Hepatocyte (in vitro differentiated cells): ENCODE measurements around the gene PCDHGA6. TPM values are rescaled to one million over a fixed set of nuclear protein-coding genes. Genes with fewer than 3 reads are reported as not detected.

Experiments used
- DNase-seq: peaks from one replicate; pipeline ENCODE4 v3.0.0-alpha.2; 2016; ENCODE audit warnings: low spot score
- H2AFZ ChIP-seq: fragments of 200-600 bp; sonication (generic); 2 replicates; pipeline ENCODE4 v1.6.0; 2016; ENCODE audit warnings: antibody characterized with exemption, mild to moderate bottlenecking
- H3K27ac ChIP-seq: fragments of 200-600 bp; sonication (generic); 2 replicates; pipeline ENCODE4 v1.5.1; 2016; ENCODE audit warnings: mild to moderate bottlenecking
- H3K27me3 ChIP-seq: fragments of 200-600 bp; sonication (generic); 2 replicates; pipeline ENCODE4 v1.6.1; 2016
- H3K36me3 ChIP-seq: fragments of 200-600 bp; sonication (generic); replicated peaks from 2 replicates; pipeline ENCODE4 v1.5.1; 2016; ENCODE audit warnings: low read depth; ENCODE audit not compliant: insufficient read depth
- H3K4me1 ChIP-seq: fragments of 200-600 bp; sonication (generic); 2 replicates; pipeline ENCODE4 v1.5.1; 2016; ENCODE audit warnings: mild to moderate bottlenecking, moderate library complexity; ENCODE audit not compliant: insufficient read depth
- H3K4me2 ChIP-seq: fragments of 200-600 bp; sonication (generic); 2 replicates; pipeline ENCODE4 v1.6.0; 2016
- H3K4me3 ChIP-seq: fragments of 200-600 bp; sonication (generic); 2 replicates; pipeline ENCODE4 v1.5.1; 2016; ENCODE audit warnings: mild to moderate bottlenecking
- H3K79me2 ChIP-seq: fragments of 200-600 bp; sonication (generic); 2 replicates; pipeline ENCODE4 v1.6.0; 2017; ENCODE audit warnings: mild to moderate bottlenecking
- H3K9me2 ChIP-seq: fragments of 200-600 bp; sonication (generic); replicated peaks from 2 replicates; pipeline ENCODE4 v1.6.0; 2017; ENCODE audit warnings: mild to moderate bottlenecking; ENCODE audit not compliant: insufficient read depth
- H3K9me3 ChIP-seq: fragments of 200-600 bp; sonication (generic); 2 replicates; pipeline ENCODE4 v1.5.1; 2016; ENCODE audit warnings: low read depth, mild to moderate bottlenecking
- H4K20me1 ChIP-seq: fragments of 200-600 bp; sonication (generic); 2 replicates; pipeline ENCODE4 v1.6.0; 2016; ENCODE audit warnings: mild to moderate bottlenecking; ENCODE audit not compliant: insufficient read depth, poor library complexity, severe bottlenecking
- EZH2 ChIP-seq: fragments of 200-600 bp; sonication (generic); IDR thresholded peaks from 2 replicates; pipeline ENCODE4 v1.6.1; 2016; ENCODE audit warnings: antibody characterized with exemption, mild to moderate bottlenecking, borderline replicate concordance
- EZH2phosphoT487 ChIP-seq: fragments of 200-600 bp; sonication (generic); IDR thresholded peaks from one replicate; pipeline ENCODE4 v1.6.1; 2018; ENCODE audit warnings: antibody characterized with exemption, mild to moderate bottlenecking, low read depth, moderate library complexity; ENCODE audit not compliant: unreplicated experiment, severe bottlenecking
- WGBS: methylation state at CpG from one replicate; pipeline ENCODE4 v1.1.6; 2016; ENCODE audit warnings: low lambda C conversion rate; ENCODE audit errors: missing lambda C conversion rate; 5-methylcytosine and 5-hydroxymethylcytosine counted together
- polyA plus RNA-seq: library from polyadenylated mRNA; unstranded; fragments of >200 nt; fragmentation: Nextera tagmentation; extraction: Ambion mirVana; gene quantifications from 2 replicates; pipeline ENCODE4 v1.2.1, GENCODE V29; 2016
- total RNA-seq: library from RNA; depleted of rRNA; stranded (reverse); fragments of >200 nt; gene quantifications from 2 replicates; pipeline ENCODE4 v1.2.3, GENCODE V29; 2014
- TF ChIP-seq, protein P1 (sequence below): fragments of 200-600 bp; sonication (generic); IDR thresholded peaks from 2 replicates; pipeline ENCODE4 v1.5.1; 2016; ENCODE audit warnings: antibody characterized with exemption, mild to moderate bottlenecking; ENCODE audit not compliant: poor library complexity

PCDHGA6 gene
- total and polyA plus RNA-seq, 2 experiments from 2014 or later: 0.11 TPM; not detected in 1

- H3K27ac ChIP-seq: no peak overlapping the region
- no peaks in the 10 kb centered on the region for H3K36me3 ChIP-seq
- H3K4me3 ChIP-seq: no peak overlapping the region
- H3K9me2 ChIP-seq: no peaks in the 10 kb centered on the region
- no peaks in the 10 kb centered on the region for H3K4me1 ChIP-seq
- 91% methylated on average over 15 of the region's 15 CpGs for WGBS
- no peak overlapping the region for H2AFZ ChIP-seq
- no peaks in the 10 kb centered on the region for H3K27me3 ChIP-seq
- H3K9me3 ChIP-seq: peaks cover 5% of the 10 kb centered on the region
- no peak overlapping the region for H3K4me2 ChIP-seq
- no peaks in the 10 kb centered on the region for H3K79me2 ChIP-seq
- H4K20me1 ChIP-seq: no peaks in the 10 kb centered on the region
- TF ChIP-seq, protein P1, sequence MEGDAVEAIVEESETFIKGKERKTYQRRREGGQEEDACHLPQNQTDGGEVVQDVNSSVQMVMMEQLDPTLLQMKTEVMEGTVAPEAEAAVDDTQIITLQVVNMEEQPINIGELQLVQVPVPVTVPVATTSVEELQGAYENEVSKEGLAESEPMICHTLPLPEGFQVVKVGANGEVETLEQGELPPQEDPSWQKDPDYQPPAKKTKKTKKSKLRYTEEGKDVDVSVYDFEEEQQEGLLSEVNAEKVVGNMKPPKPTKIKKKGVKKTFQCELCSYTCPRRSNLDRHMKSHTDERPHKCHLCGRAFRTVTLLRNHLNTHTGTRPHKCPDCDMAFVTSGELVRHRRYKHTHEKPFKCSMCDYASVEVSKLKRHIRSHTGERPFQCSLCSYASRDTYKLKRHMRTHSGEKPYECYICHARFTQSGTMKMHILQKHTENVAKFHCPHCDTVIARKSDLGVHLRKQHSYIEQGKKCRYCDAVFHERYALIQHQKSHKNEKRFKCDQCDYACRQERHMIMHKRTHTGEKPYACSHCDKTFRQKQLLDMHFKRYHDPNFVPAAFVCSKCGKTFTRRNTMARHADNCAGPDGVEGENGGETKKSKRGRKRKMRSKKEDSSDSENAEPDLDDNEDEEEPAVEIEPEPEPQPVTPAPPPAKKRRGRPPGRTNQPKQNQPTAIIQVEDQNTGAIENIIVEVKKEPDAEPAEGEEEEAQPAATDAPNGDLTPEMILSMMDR: no peak
- TF ChIP-seq EZH2phosphoT487 (no peak), EZH2 (no peak)
- no peak for DNase-seq
Measured at GRCh38 chr5:141360685-141361084, 13.0 kb upstream of the PCDHGA6 start.

DNA sequence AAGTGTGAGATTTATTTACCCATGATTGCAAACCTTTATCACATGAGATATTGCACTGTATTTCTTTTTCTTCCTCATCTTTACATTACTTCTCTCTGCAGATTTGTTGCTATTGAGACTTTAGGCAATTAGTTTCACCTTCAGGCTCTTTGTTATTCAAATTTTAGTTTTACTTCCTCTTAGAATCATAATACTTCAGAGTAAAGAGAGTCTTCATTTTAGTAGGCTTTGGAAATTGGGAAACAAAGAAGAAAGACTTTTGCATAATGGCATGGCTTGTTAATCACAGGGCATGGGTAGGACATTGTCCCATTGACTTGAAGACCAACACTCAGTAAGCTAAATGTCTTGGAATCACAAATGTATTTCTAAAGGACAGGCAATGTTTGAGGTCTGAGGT is 11.0 kb upstream of the PCDHGA6 start:
- H3K79me2 ChIP-seq: no peaks in the 10 kb centered on the region
- no peak for DNase-seq
- no peak overlapping the region for H3K4me3 ChIP-seq
- H3K4me2 ChIP-seq: no peak overlapping the region
- no peak overlapping the region for H2AFZ ChIP-seq
- H3K9me2 ChIP-seq: no peaks in the 10 kb centered on the region
- TF ChIP-seq EZH2phosphoT487 (no peak), EZH2 (no peak)
- TF ChIP-seq, protein P1: no peak
- no peaks in the 10 kb centered on the region for H4K20me1 ChIP-seq
- H3K9me3 ChIP-seq: peaks cover 5% of the 10 kb centered on the region
- no peaks in the 10 kb centered on the region for H3K27me3 ChIP-seq
- no peaks in the 10 kb centered on the region for H3K36me3 ChIP-seq
- H3K4me1 ChIP-seq: no peaks in the 10 kb centered on the region
- no peak overlapping the region for H3K27ac ChIP-seq

DNA sequence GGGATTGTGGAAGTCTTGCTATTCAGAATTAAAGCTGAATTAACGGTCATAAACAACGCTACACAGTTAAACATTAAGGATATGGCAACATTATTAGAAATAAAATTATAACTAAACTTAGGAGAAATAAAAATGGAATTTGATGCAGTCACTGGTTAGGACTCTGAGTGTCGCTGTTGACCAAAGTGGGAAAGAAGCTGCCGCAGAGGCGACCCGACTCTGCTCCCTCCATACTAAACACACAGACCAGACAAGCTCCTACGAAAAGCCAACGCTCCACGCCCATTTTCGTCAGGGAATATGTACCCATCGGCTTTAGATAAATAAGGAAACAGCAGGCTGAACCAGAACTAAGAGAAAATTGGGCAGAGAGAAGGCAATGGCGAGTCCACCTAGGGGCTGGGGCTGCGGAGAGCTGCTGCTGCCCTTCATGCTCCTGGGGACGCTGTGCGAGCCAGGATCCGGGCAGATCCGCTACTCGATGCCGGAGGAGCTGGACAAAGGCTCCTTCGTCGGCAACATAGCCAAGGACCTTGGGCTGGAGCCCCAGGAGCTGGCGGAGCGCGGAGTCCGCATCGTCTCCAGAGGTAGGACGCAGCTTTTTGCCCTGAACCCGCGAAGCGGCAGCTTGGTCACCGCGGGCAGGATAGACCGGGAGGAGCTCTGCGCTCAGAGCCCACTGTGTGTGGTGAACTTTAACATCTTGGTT is 9.6 kb upstream of the PCDHGA6 start, which contains the start of gene PCDHGA5:
Gene PCDHGA5, plus strand, starts transcription at position 211 of the 709 bp plus-strand sequence. Its CDS starts 169 bp downstream, at position 380.
- Histone ChIP-seq H3K4me3 (no peak within 1 kb of the TSS), H3K79me2 (no peaks in the 10 kb centered on the region), H3K9me3 (peaks cover 5% of the 10 kb centered on the region), H3K4me1 (no peaks in the 10 kb centered on the region), H3K27me3 (no peaks in the 10 kb centered on the region), H3K4me2 (no peak within 1 kb of the TSS), H3K36me3 (no peaks in the 10 kb centered on the region), H2AFZ (no peak within 1 kb of the TSS), H3K9me2 (no peaks in the 10 kb centered on the region), H3K27ac (no peak within 1 kb of the TSS), H4K20me1 (no peaks in the 10 kb centered on the region)
- no peak for TF ChIP-seq EZH2phosphoT487
- no peak for DNase-seq
- 96% methylated on average over 32 of the region's 34 CpGs for WGBS

DNA sequence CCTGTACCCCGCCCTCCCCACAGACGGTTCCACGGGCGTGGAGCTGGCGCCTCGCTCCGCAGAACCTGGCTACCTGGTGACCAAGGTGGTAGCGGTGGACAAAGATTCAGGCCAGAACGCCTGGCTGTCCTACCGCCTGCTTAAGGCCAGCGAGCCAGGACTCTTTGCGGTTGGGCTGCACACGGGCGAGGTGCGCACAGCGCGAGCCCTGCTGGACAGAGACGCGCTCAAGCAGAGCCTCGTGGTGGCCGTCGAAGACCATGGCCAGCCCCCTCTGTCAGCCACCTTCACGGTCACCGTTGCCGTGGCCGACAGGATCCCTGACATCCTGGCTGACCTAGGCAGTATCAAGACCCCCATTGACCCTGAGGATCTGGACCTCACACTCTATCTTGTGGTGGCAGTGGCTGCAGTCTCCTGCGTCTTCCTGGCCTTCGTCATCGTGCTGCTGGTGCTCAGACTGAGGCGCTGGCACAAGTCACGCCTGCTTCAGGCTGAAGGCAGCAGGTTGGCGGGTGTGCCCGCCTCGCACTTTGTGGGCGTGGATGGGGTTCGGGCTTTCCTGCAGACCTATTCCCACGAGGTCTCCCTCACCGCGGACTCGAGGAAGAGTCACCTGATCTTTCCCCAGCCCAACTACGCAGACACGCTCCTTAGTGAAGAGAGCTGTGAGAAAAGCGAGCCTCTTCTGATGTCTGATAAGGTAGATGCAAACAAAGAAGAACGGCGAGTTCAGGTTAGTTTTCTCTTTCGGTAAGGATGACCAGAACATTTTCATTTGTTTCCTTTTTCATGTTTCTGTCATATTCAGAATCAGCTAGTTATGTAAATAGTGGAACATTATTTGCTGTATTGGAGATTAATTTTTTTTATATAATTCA is 7.4 kb upstream of the PCDHGA6 start:
- Histone ChIP-seq H3K27me3 (no peaks in the 10 kb centered on the region), H3K4me2 (no peak overlapping the region), H4K20me1 (no peaks in the 10 kb centered on the region), H3K4me1 (no peaks in the 10 kb centered on the region), H3K36me3 (no peaks in the 10 kb centered on the region), H3K9me2 (no peaks in the 10 kb centered on the region), H3K27ac (no peak overlapping the region), H3K9me3 (peaks cover 5% of the 10 kb centered on the region), H3K4me3 (no peak overlapping the region), H3K79me2 (no peaks in the 10 kb centered on the region), H2AFZ (no peak overlapping the region)
- 96% methylated on average over 43 of the region's 46 CpGs for WGBS
- no peak for TF ChIP-seq EZH2
- TF ChIP-seq, protein P1: no peak
- TF ChIP-seq EZH2phosphoT487: no peak
- no peak for DNase-seq
